Fibroblast of skin of left quadriceps (primary cell): Measurements from ENCODE around the gene CIC.

Experiments
- DNase-seq, 2 experiments: peaks; one replicate each; pipeline ENCODE4 v3.0.0-alpha.2; 2013; ENCODE audit warnings: low read depth in 2 of 2

CIC gene

DNA sequence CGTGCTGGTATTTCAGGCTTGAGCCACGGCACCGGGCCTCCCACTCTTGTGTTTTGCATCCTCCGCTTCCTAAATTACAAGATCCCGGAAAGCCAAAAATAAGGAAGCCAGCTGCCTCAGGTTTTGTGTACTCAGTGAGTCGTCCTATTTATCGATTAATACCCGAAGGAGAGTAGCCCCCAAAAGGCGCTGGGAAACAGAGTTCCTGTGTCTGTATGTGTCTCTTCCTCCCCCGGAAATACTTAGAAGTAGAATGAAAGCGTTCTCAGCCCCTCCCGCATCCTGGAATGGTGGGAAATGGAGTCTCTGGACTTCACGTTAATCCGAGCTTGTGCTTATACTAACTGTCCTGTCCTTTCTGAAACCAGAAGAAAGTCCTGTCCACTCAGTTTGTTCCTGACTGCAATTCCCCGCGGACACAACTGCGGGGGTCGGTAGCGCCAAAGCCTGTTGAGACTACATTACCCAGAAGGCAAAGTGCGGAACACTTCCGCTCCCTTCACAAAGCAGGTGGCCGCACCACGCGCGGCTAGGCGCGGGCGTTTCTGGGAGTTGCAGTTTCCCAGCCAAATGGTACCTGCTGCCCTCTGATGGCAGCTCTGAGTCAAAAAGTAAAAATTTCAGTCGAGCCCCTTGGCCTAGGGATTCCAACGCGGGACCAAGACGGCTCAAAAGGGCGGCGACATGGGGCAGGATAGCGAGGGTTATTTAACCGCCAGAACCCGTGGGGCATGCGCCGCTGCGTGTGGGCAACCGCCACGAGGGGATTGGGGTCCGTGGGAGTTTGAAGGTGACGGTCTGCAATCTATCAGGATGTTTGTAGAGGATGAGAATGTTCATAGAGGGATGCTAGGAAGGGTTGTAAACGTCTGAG lies 24.5 kb upstream of the CIC start:
- peak; percentile 76 to 78 for DNase-seq

DNA sequence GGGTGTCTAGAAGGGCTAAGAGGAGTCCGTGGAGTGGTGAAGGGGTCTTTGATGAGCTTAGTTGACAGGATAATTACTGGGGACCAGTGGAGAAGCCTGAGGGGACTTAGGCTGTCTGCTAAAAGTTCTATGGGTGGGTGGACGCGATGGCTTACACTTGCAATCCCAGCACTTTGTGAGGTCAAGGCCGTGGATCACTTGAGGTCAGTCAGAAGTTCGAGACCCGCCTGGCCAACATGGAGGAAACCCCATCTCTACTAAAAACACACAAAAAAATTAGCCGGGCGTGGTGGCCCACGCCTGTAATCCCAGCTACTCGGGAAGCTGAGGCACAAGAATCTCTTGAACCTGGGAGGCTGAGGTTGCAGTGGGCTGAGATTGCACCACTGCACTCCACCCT lies 23.8 kb upstream of the CIC start:
- DNase-seq = no peak

DNA sequence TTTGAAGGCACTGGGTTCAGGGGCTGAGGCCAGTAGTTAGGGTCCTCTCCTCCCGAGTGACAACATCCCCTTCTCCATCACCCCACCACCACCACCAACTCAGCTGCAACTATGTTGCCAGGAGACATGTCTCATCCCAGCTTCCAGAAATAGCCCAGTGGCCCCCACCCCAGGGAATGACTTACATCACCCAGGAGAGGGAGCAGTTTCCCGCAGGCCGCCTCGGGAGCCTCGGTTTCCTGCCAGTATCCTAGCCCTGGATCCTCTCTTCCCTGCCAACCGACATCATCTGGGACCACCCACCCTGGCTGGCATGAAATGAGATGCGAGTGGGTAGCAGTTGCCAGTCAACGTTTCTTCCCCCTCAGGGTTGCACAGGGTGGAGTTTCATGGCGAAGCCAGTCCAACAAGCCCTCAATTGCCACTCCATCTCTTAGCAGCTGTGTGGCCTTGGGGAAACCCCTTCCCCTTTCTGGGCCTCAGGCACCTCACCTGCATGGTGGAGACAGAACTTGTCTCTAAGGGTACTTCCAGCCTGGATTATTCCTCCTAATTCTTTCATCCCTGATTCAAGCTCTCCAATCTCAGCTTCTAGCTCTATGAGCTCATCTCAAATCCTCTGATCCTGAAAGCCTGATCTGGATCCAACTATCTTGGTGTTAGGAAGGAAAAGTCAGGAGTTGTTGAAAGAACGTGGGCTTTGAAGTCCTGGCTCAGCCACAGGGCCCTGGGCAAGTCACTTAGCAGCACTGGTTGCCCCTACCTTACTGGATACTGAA lies 22.7 kb upstream of the CIC start:
- peak; percentile 55 to 66 for DNase-seq

DNA sequence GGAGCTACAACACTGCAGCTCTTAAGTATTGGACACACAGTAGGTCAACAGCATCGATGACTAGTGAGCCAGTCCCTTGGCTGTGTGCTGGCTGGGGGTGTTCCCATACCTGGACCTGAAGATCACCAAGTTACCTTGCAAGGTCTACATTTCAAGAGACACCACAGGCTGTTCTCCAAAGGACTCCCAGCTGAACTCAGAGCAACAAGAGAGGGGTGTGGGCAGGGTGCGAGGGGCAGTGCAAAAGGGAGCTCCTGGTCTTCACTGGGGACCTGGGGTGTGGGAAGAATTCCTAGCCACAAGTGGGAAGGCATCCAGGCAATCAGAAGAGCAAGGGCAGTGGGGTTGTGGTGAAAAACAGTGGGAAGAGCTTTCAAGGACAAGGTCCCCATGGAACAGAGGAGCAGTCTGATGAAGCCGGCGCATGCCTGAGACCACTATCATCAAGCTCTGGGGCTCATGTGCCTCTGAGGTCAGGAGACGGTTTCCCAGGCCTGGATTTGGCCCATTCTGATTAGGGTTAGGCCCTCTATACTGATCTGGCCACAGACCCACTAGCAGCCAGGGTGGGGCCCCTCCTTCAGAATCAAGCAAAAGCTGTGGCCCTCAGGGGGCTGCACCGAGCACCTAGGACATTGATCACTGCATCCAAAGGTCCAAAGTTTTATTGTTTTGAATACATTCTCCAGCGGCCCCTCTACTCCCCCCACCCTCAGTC lies 22.0 kb upstream of the CIC start:
- DNase-seq = no peak

DNA sequence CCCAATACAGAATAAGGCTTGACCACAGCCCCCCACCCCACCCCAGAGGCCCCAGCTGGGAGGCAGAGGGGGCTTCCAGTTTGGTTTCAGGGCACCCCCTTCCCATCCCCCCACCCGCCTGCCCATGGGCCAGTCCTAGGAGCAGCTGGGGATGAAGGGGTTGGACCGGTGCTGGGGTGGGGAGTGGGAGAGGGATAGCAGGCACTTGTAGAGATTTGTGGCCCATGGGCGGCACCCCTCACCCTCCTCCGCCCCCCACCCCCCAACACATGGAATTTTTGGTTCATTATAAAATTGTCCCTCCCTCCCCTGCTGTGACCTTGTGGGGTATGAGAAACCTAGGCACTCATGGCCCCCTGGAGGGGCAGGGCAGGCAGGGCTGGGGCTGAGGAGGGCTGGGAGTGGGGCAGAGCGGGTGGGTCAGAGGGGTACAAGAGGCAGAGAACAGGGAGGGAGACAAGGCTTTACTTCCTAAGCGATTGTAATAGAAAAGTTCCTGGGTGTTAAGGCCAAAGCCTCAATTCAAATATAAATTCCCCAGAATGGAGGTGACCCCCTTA lies 21.3 kb upstream of the CIC start:
- DNase-seq = no peak

DNA sequence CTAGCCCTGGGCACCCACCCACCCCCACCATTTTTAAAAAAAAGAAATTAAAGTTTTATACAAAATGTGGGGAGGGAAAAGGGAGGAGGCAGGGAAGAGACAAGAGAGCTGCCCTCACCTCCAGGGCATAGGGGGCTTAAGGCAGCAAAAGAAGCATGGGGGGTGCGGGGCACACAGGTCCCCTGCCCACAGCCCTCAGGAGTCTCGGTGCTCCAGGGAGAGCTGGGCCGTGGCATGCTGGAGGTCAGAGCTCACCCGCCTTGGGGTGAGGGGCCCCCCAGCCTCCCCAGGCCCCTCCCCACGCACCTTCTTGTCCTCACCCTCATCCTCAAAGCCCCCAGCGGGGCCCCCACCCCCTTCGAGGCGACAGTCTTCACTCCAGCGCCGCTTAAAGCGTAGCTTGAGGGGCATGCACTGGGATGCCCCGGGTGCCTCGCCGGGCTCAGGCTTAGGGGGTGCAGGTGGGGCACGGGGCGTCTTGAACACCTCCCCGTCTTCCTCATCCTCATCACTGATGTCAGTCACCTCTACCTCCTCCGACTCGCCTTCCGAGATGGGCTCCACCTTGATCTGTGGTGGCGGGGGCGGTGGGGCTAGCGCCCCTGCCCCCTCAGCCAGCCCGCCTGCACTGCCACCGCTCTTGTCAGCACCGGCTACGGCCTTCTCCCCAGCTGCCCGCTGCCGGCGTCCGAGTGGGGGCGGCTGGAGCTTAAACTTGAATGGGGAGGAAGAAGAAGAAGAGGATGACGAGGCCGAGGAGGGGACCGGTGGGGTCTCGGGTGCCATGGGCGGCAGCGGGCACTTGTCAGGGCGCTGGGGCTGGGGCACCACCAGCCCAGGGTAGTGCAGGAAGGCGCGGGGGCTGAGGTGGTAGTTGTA lies 20.5 kb upstream of the CIC start:
- DNase-seq = no peak

DNA sequence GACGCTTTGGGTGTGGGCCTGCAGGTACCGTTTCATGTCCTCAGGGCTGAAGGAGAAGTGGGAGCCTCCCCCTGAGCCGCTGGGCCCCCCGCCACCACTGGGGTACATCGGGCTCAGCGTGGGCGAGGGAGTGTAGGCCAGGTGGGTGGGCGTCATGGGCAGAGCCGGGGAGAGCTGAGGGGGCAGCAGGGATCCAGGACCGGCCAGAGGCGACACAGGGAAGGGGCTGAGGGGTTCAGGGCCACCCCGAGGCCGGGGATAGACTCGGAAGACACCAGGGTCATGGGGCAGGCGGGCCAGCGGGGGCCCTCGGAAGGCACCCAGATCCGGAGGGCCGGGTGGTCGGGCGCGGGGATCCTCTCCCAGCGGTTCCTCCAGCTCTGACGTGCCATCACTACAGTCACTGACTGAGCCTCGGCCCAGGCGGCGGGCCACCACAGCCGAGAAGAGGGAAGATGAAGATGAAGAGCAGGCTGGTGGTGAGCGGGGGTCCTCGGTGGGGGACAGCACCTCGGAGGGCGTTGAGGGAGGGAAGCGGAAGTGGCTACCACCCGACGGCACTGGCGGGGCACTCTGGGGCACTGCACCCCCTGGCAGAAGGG lies 19.8 kb upstream of the CIC start:
- DNase-seq = no peak

DNA sequence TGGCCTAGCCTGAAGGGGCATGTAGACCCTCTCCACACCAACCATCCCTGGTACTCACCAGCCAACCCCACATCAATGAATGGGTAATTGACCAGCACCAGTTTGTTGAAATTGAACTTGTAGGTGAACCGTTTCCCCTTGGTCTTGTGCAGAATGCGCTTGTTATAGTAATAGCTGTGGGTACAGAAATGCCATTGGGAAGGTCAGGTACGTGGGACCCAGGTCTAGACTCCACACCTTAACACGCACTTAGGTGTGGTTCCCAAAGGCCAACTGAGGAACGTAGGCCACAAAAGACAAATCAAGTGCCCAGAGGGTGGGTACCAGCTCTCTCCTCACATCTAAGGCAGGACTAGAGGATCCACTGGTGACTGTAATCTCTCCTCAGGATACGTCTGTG lies 19.3 kb upstream of the CIC start:
- no peak for DNase-seq

DNA sequence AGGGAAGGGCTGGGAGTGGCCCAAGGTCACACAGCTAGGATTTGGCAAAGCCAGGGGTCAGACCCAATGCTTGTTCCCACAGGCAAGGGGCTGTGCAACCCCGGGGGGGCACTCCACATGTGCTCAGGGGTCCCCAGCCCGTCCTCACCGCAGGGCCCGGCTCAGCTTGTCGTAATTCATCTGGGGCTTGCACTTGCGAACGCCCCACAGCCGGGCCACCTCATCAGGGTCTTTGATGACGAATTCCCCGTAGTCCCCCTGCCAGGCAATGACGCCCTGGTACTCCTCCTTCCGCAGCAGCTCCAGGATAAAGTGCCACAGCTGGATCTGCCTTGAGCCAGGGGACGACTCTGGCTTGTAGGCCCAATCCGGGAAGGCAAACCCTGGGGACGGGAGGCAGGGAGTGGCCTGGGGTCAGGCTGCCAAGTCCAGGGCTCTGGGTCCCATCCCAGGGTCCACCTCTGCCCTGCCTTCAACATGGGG lies 18.8 kb upstream of the CIC start:
- DNase-seq = no peak

DNA sequence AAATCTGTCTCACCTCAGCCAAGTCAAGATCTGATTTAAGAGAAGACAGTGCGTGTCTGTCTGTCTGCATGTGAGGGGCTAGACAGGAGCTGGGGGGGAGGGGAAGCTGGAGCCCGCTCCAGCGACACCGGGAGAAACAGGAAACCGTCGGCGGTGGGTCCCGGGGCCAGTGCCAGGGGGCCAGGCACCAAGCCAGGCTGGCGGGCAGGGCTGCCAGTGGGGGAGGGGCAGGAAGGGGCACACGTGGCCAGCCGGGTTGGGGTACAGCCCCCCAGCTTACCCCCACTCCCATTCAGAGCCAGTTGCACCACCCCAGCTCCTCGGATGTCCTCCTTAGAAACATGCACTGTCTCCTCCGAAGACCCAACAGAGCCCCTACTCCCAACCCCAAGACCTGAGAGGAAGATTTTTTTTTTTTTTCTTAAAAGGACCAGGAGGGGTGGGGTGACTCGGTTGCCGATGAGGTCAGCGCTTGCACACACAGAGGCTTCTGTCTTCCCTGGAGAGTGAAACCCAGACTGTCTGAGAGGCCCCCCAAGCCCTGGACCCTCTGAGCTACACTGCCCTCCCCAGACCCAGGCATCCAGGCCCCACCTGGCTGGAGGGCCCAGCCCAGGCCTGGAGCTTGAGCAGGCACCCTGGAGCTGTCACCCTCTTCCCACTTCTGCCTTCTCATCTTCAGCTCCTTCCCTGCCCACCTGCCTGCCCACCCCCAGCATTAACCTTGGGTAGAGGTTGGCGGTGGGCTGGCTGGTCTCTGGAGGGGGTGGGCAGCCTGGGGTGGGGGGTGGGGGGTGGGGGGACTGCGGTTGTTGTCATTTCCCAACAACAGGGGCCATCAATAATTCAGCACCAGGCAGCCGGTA lies 18.2 kb upstream of the CIC start:
- DNase-seq = no peak

DNA sequence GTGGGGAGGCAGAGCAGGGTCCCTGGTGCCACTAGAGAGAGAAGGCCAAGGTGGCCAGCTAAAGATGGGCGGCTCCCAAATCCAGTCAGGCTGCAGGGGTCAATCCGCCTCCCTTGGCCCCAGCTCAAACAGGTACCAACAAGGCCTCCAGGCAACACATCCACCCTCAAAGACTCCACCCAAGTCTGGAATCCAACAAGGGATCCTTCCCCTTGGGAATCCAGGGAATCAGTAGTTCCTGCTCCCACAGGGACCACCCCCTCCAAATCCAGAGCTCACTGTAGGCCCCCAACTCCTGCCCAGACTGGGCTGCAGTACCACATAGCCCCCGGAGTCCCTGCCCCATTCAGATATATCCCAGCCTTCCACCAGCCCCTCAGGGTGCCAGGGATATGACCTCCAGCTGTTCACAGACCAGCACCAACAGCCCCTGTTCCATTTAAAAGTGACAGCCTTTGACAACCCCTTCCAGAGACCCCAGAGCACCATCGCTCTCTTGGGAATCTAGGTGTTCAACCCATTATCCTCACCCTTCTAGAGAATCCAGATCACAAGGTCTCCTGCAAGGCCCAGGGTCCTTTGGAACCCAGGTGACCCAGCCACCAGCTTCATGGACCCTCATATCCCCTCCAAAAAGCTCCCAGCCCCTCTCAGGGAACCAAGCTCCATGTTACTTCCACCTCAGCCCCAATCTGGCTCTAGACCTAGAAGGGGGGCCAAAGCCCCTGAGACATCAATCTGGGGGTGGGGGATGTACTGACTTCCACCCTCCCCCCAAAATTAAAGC lies 17.3 kb upstream of the CIC start:
- no peak for DNase-seq

DNA sequence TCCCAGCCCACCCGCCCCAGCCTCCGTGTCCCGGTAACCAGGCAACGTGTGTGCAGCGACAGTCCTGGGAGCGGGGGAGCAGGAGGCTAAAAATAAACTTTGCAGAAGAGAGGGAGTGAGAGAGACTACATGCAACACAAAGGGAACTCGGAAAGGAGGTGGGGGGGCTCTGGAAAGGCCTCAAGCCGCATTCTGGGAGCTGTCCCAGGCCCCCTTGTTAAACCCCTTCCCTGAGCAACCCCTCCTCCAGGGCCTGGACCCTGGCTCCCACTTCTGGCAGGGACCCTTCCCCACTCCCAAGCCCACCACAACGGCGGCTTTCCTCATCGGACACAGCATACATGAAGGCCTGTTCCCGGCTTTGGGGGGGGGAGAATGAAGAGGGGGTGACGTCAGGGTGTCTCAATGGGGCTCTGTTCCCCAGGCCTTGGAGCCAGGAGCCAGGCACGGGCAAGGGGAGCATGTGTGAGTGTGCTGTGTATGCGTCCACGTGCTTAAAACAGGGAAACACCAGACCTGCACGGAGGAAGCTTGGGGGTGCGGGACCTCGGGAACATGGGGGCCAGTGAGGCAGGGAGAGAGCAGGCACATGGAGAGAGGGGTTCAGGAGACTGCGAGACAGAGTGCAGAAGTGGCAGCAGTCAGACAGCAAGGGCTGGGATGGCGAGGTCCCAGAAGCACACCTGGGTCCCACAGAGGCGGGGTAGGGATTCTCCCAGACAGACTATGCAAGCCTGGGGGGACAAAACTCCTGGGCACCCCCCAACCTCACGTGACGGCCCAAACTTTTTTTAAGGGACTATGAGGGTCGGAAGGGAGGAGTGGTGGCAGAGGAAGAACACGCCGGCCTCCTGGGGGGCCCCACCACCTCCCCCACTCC lies 16.4 kb upstream of the CIC start:
- DNase-seq = no peak

DNA sequence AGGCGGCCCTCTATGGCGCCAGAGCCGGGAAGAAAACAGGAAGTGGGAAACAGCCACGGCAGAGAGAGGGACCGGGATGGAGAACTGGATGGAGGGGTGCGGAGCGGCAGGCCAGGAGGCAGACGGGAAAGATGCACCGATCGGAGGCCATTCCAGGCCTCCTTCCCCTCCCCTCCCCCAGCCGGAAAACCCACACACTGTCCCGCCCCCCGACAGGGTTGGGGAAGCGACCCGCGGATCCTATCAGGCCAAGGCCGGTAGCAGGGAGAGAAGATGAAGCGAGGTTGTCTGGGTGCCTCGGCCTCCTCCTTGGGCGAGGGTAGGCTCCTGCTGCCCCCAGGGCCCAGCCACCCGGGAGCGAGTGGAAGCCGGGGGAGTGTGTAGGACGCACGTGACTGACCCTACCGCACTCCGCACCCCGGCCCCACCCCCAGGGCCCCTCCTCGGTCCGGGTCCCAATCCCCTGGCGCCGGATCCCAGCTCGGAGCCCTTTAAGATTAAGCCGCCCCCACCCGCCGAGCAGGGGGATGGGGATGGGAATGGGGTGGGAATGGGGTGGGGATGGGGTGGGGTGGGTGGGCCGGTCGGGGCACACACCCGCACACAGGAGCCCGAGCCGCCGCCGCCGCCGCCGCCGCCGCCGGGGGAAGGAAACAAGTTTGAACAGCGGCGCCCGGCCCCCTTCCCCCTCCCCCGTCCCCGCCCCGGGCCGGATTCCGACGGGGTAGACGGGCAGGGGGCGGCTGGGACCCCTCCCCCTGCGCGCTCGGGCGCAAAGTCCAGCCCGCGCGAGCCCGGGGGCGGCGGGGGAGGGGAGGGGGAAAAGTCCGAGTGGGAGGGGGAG lies 15.6 kb upstream of the CIC start:
- no peak for DNase-seq

DNA sequence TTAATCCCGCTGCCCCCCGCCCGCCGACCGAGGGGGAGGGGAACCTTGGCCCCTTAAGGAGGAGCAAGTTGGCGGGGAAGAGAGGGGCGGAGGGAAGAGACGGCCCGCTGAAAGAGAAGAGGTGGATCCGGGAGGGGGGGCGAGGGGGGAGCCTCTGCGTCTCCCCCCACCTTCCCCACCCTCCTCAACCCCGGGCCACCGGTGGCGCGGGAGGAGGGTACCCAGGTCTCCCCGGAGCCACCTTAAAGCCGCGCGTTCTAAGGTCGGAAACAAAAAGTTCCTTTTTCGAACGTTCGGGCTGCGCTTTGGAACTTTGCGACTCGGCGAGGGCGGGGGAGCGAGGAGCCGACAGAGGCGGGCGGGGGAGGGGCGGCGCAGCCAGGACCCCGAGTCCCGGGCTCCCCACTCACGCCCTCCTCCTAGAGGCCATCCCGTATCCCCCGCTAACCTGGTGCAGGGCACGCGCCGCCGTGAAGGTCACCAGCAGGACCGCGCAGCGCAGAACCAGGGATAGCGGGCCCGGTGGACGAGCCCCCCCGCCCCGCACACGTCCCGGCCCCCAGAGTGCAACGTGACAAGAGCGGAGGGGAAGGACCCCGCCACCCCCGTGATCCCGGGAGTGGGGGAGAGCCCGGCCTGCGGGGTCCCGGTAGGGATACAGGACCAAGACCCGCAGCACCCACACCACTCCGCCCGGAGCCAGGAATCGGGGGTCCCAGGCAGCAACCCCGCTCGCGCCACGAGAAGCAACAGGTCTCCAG lies 14.8 kb upstream of the CIC start:
- no peak for DNase-seq

DNA sequence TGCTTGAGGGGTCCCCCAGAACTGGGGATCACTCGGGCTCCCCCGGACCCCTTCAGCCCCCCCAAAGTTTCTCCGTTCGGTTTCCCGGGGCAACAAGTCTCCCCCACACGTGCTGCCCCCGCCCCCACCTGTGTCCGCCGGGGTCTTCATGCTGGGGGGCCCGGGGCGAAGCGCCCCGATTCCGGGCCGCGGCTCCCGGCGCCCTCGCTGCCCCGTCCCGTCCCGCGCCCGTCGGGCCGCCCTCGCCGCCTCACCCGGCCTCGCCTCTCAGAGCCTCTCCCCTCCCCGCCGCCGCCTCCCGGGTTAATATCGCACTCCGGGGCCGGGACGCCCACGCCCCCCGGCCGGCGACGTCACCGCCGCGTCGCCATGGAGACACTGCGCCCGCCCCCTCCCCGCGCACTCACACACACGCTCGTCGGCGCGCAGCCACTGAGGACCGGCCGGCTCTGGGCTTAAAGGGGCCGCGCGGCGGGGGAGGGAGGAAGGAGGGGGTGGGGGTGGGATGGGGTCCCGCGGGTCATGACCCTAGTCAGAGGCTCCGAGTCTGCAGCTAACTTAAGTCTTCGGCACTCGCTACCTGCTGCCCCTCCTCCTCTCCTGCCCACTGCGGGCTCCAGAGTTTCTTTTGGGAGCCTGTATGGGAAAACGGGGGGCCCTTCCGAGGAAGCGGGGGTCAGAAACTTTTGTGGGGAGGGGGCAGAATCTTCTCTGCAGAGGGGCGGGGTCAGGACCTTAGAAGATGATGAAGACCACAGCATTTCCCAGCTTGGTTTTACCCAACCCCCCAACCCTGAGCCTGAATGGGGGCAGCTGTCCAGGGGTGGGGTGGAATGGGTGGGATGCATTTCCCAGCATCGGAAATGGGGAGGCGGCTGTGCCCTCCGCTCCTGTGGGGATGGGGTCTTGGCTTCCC lies 13.9 kb upstream of the CIC start, which contains the start of gene ERF:
TSS of gene ERF (minus strand) at position 279 of the 916 bp plus-strand sequence. CDS start at position 150, 129 bp downstream.
- DNase-seq = peak; percentile 75 to 81
